Measurements from ENCODE around the gene ANLN.

DNA sequence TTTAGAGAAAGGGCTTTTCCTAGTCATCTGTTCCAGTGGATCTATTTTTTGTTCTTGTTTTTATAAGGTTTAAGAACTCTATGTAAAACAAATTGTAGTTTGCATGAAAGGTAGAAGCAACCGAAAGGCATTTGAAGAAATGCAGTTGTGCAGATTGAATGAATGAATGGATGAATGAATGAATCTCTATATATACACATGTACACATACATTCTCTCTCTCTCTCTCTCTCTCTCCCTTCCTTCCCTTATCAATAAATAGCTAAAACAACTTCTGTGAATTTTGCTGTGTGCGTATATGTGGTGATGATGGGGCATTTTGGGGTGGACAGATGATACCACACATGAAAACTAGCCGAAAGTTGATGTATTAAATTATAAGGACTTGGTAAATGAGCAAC lies 32.4 kb downstream of the ANLN start:
- TF ChIP-seq, protein P1, sequence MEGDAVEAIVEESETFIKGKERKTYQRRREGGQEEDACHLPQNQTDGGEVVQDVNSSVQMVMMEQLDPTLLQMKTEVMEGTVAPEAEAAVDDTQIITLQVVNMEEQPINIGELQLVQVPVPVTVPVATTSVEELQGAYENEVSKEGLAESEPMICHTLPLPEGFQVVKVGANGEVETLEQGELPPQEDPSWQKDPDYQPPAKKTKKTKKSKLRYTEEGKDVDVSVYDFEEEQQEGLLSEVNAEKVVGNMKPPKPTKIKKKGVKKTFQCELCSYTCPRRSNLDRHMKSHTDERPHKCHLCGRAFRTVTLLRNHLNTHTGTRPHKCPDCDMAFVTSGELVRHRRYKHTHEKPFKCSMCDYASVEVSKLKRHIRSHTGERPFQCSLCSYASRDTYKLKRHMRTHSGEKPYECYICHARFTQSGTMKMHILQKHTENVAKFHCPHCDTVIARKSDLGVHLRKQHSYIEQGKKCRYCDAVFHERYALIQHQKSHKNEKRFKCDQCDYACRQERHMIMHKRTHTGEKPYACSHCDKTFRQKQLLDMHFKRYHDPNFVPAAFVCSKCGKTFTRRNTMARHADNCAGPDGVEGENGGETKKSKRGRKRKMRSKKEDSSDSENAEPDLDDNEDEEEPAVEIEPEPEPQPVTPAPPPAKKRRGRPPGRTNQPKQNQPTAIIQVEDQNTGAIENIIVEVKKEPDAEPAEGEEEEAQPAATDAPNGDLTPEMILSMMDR (IDR thresholded peaks at IDR 0.05; ENCODE audit: borderline replicate concordance, extremely low read depth, low read length, poor library complexity, severe bottlenecking), result no peak
- no peak for TF ChIP-seq EZH2 (IDR thresholded peaks at IDR 0.05; ENCODE audit: borderline replicate concordance, low read depth, low read length, severe bottlenecking)

All from DND-41 (cell line).